GM21447 (cell line): ENCODE results near the gene TICAM2.

Source experiments
- ATAC-seq: cut with Tn5 transposase; IDR thresholded peaks from one replicate; pipeline ENCODE4 v1.9.1; 2021; ENCODE audit not compliant: unreplicated experiment

TICAM2 gene

GRCh38 chr5:115611873-115612272, 9.6 kb upstream of the TICAM2 start:
- no peak for ATAC-seq

GRCh38 chr5:115607935-115608334, 5.7 kb upstream of the TICAM2 start:
- no peak for ATAC-seq

- no peak for ATAC-seq
Measured at GRCh38 chr5:115605436-115605835, 3.2 kb upstream of the TICAM2 start.

- ATAC-seq: peak; percentile 15
Measured at GRCh38 chr5:115602591-115603125, 379 bp upstream of the TICAM2 start.

GRCh38 chr5:115600766-115601165, 1.5 kb downstream of the TICAM2 start:
- ATAC-seq: no peak

- peak; percentile 1 for ATAC-seq
Measured at GRCh38 chr5:115599924-115600323, 2.4 kb downstream of the TICAM2 start.

- ATAC-seq: peak; percentile 34
Measured at GRCh38 chr5:115599502-115599901, 2.8 kb downstream of the TICAM2 start.

- ATAC-seq: no peak
Measured at GRCh38 chr5:115594128-115595047, 7.9 kb downstream of the TICAM2 start.

- ATAC-seq: no peak
Measured at GRCh38 chr5:115589043-115589442, 13.2 kb downstream of the TICAM2 start.

- ATAC-seq: no peak
Measured at GRCh38 chr5:115588640-115589039, 13.6 kb downstream of the TICAM2 start.

GRCh38 chr5:115586525-115587146, 15.6 kb downstream of the TICAM2 start:
- no peak for ATAC-seq

GRCh38 chr5:115585265-115585664, 17.0 kb downstream of the TICAM2 start:
- ATAC-seq: no peak

GRCh38 chr5:115584501-115584900, 17.8 kb downstream of the TICAM2 start:
- no peak for ATAC-seq

GRCh38 chr5:115583474-115583873, 18.8 kb downstream of the TICAM2 start:
- ATAC-seq: no peak

- ATAC-seq: no peak
Measured at GRCh38 chr5:115580941-115581340, 21.3 kb downstream of the TICAM2 start.

- ATAC-seq: peak; percentile 64
Measured at GRCh38 chr5:115579747-115580173, 22.5 kb downstream of the TICAM2 start.

- ATAC-seq: no peak
Measured at GRCh38 chr5:115579216-115579615, 23.1 kb downstream of the TICAM2 start.

GRCh38 chr5:115578657-115579056, 23.6 kb downstream of the TICAM2 start:
- peak; percentile 62 for ATAC-seq

- ATAC-seq: no peak
Measured at GRCh38 chr5:115577741-115578140, 24.5 kb downstream of the TICAM2 start.

- no peak for ATAC-seq
Measured at GRCh38 chr5:115577329-115577728, 24.9 kb downstream of the TICAM2 start.

- no peak for ATAC-seq
Measured at GRCh38 chr5:115575167-115576070, 26.9 kb downstream of the TICAM2 start.
